K562 (cell line): ENCODE measurements around the gene SPDYE3. TPM values are rescaled to one million over a fixed set of nuclear protein-coding genes. Genes with fewer than 3 reads are reported as not detected.
A peak's percentile ranks its signal among the peaks of the same experiment; 100 is the strongest.

Source experiments
- ATAC-seq: fragments of 200-7000 bp; cut with Tn5 transposase; 3 replicates; pipeline ENCODE4 v1.9.1; 2020; ENCODE audit warnings: moderate library complexity
- BruUV-seq: library from RNA; stranded (reverse); fragments of 400-500 nt; replicated peaks from 2 replicates; lab custom pipeline; 2021; lab: Mats Ljungman, UMichigan
- CTCF ChIA-PET: fragments of 300-600 bp; formaldehyde crosslinking; extraction: SDS; loops from one replicate; lab custom pipeline; 2021; ENCODE audit warnings: low intra/inter-chr PET ratio; lab: Yijun Ruan, JAX
- POLR2A ChIA-PET: fragments of 300-600, 350-650 bp; sonication (Branson Sonifier 250); formaldehyde crosslinking; extraction: SDS; loops from one replicate; lab custom pipeline; 2021; ENCODE audit warnings: antibody characterized with exemption, inconsistent platforms; lab: Yijun Ruan, JAX
- DNase-seq, 4 experiments: peaks; one replicate each; pipeline versions ENCODE4 v3.0.0 to v3.0.0-alpha.2; 2011 to 2018; ENCODE audit warnings: low spot score in 3 of 4, mixed read lengths in 3 of 4; ENCODE audit errors: extremely low read depth in 1 of 4
- FAIRE-seq: peaks from 2 replicates; lab custom pipeline; 2011; peaks lifted over from hg19 to GRCh38; lab: Jason Lieb, UNC
- H2AFZ ChIP-seq: 2 replicates; pipeline ENCODE4 v1.6.0; 2011; ENCODE audit warnings: low read depth, low read length, control low read depth, inconsistent platforms
- H3K27ac ChIP-seq: fragments of 200-600 bp; 3 replicates; pipeline ENCODE4 v1.8.0; 2011; ENCODE audit warnings: low read depth, mild to moderate bottlenecking, control low read depth, inconsistent platforms, low read length, moderate library complexity, mixed read lengths; ENCODE audit errors: extremely low read depth
- H3K27me3 ChIP-seq, 2 experiments: fragments of 300-600 bp in 1 of 2; 2 replicates in 1 of 2; 3 replicates in 1 of 2; pipeline versions ENCODE4 v1.6.0 to v1.8.0; 2011; ENCODE audit warnings: inconsistent platforms in 2 of 2, low read length in 2 of 2, mild to moderate bottlenecking in 1 of 2, mixed read lengths in 1 of 2, moderate library complexity in 1 of 2; ENCODE audit not compliant: control insufficient read depth in 2 of 2, insufficient read depth in 2 of 2
- H3K36me3 ChIP-seq: fragments of 300-600 bp; 3 replicates; pipeline ENCODE4 v1.8.0; 2011; ENCODE audit warnings: mild to moderate bottlenecking, low read length, inconsistent platforms; ENCODE audit not compliant: control insufficient read depth, insufficient read depth
- H3K4me1 ChIP-seq, 2 experiments: fragments of 200-600 bp in 1 of 2; replicated peaks in 1 of 2; 2 replicates in 1 of 2; 3 replicates in 1 of 2; pipeline versions ENCODE4 v1.5.1 to v1.8.0; 2011; ENCODE audit warnings: inconsistent platforms in 2 of 2, low read length in 2 of 2, mild to moderate bottlenecking in 1 of 2, mixed read lengths in 1 of 2, moderate library complexity in 1 of 2; ENCODE audit not compliant: control insufficient read depth in 2 of 2, insufficient read depth in 2 of 2
- H3K4me2 ChIP-seq: 2 replicates; pipeline ENCODE4 v1.6.1; 2011; ENCODE audit warnings: low read length, control low read depth, inconsistent platforms, mixed read lengths; ENCODE audit not compliant: insufficient read depth
- H3K4me3 ChIP-seq: fragments of 200-600 bp; sonication (generic), shearing (Covaris generic); 2 replicates; pipeline ENCODE4 v1.5.1; 2016; ENCODE audit warnings: control low read depth, inconsistent platforms
- H3K79me2 ChIP-seq: fragments of 200-600 bp; 3 replicates; pipeline ENCODE4 v1.8.0; 2011; ENCODE audit warnings: low read length, inconsistent platforms; ENCODE audit not compliant: control insufficient read depth, insufficient read depth
- H3K9ac ChIP-seq, 2 experiments: 2 replicates each; pipeline versions ENCODE4 v1.6.0 to v1.6.1; 2011; ENCODE audit warnings: low read depth in 2 of 2, low read length in 2 of 2, control low read depth in 1 of 2, inconsistent platforms in 1 of 2, mild to moderate bottlenecking in 1 of 2, mixed read lengths in 1 of 2; ENCODE audit not compliant: insufficient read depth in 1 of 2
- H3K9me1 ChIP-seq: one replicate; pipeline ENCODE4 v1.6.0; 2011; ENCODE audit warnings: inconsistent platforms, mild to moderate bottlenecking, low read length, moderate library complexity; ENCODE audit not compliant: control insufficient read depth, insufficient read depth
- H3K9me3 ChIP-seq: replicated peaks from 2 replicates; pipeline ENCODE4 v1.5.1; 2011; ENCODE audit warnings: low read depth, low read length, inconsistent platforms; ENCODE audit not compliant: control insufficient read depth, insufficient read depth
- H4K20me1 ChIP-seq: replicated peaks from 2 replicates; pipeline ENCODE4 v1.6.1; 2011; ENCODE audit warnings: low read length, inconsistent platforms, mixed read lengths; ENCODE audit not compliant: control insufficient read depth, insufficient read depth
- ARNT ChIP-seq, 2 experiments: fragments of 450-650 bp; IDR thresholded peaks; 2 replicates each; pipeline ENCODE4 v1.6.1; 2016; ENCODE audit warnings: mild to moderate bottlenecking in 1 of 2
- FOXJ3 ChIP-seq: sonication (generic); formaldehyde crosslinking; IDR thresholded peaks from 2 replicates; pipeline ENCODE4 v1.4.0; 2020; ENCODE audit warnings: mild to moderate bottlenecking, missing genetic modification reagents
- KDM1A ChIP-seq, 2 experiments: fragments of 450-650 bp; IDR thresholded peaks; 2 replicates each; pipeline ENCODE4 v1.6.1; 2016; ENCODE audit warnings: mild to moderate bottlenecking in 2 of 2
- PTBP1 ChIP-seq: fragments of 200-400 bp; formaldehyde crosslinking; IDR thresholded peaks from 2 replicates; pipeline ENCODE4 v1.6.1; 2017; ENCODE audit warnings: low read depth, low read length
- RBM25 ChIP-seq: fragments of 200-400 bp; formaldehyde crosslinking; IDR thresholded peaks from 2 replicates; pipeline ENCODE4 v1.6.1; 2018; ENCODE audit warnings: low read length, low read depth, moderate library complexity; ENCODE audit not compliant: severe bottlenecking
- RBM34 ChIP-seq: fragments of 200-400 bp; formaldehyde crosslinking; IDR thresholded peaks from 2 replicates; pipeline ENCODE4 v1.6.1; 2018; ENCODE audit warnings: low read length, borderline replicate concordance; ENCODE audit not compliant: insufficient read depth
- SMARCA5 ChIP-seq: fragments of 450-650 bp; IDR thresholded peaks from 2 replicates; pipeline ENCODE4 v1.6.1; 2016
- SREBF2 ChIP-seq: sonication (generic); formaldehyde crosslinking; IDR thresholded peaks from 2 replicates; pipeline ENCODE4 v1.4.0; 2020; ENCODE audit warnings: mild to moderate bottlenecking, missing genetic modification reagents
- TOE1 ChIP-seq, 2 experiments: fragments of 450-650 bp in 1 of 2; sonication (generic) in 1 of 2; formaldehyde crosslinking in 1 of 2; IDR thresholded peaks; 2 replicates each; pipeline versions ENCODE4 v1.7.1 to v1.8.0; 2016 to 2022; ENCODE audit warnings: borderline replicate concordance in 2 of 2, mild to moderate bottlenecking in 2 of 2, antibody characterized with exemption in 1 of 2, inconsistent platforms in 1 of 2, low read depth in 1 of 2, missing genetic modification reagents in 1 of 2, moderate library complexity in 1 of 2
- ZBTB8A ChIP-seq: fragments of 450-650 bp; IDR thresholded peaks from 2 replicates; pipeline ENCODE4 v1.6.1; 2018; ENCODE audit warnings: mild to moderate bottlenecking, moderate library complexity; ENCODE audit not compliant: partially characterized antibody
- ZFP36 ChIP-seq: fragments of 150-350 bp; IDR thresholded peaks from 2 replicates; pipeline ENCODE4 v1.6.1; 2018; ENCODE audit warnings: low read length, low read depth; ENCODE audit not compliant: partially characterized antibody
- ZNF217 ChIP-seq: sonication (generic); formaldehyde crosslinking; IDR thresholded peaks from 2 replicates; pipeline ENCODE4 v1.8.0; 2022; ENCODE audit warnings: mild to moderate bottlenecking, missing genetic modification reagents
- WGBS: fragments of 100-300 bp; shearing (Covaris generic); methylation state at CpG from one replicate; pipeline ENCODE4 v1.1.6; 2016; ENCODE audit warnings: low coverage, mixed read lengths; ENCODE audit not compliant: insufficient coverage; ENCODE audit errors: missing lambda C conversion rate; 5-methylcytosine and 5-hydroxymethylcytosine counted together
- in situ Hi-C: fragments of 300-500 bp; cut with MboI; formaldehyde crosslinking; loops from 4 replicates; pipeline ENCODE4 v1.15.0; 2018; ENCODE audit warnings: inconsistent platforms, mixed read lengths
- intact Hi-C: fragments of 100-400 bp; cut with micrococcal nuclease; formaldehyde crosslinking; loops from 2 replicates; pipeline ENCODE4 v1.14.2; 2022
- polyA plus RNA-seq, 8 experiments: library from polyadenylated mRNA; depleted of rRNA in 4 of 8; stranded (reverse) in 5 of 8; unstranded in 3 of 8; fragments of >200 nt; fragmentation: Nextera tagmentation in 2 of 8; fragmentation: Illumina TruSeq in 1 of 8; extraction: Ambion mirVana in 2 of 8; extraction: Trizol in 1 of 8; gene quantifications; 2 replicates each; pipeline versions ENCODE4 v1.2.1 to v1.2.3, GENCODE V29; 2011 to 2014; ENCODE audit warnings: inconsistent platforms in 1 of 8, missing spikeins in 1 of 8
- total RNA-seq, 7 experiments: library from RNA; depleted of rRNA in 6 of 7; stranded (reverse); fragments of >200 nt in 6 of 7; fragmentation: Illumina TruSeq in 2 of 7; extraction: Trizol in 2 of 7; gene quantifications; 2 replicates each; pipeline versions ENCODE4 v1.2.1 to v1.2.3, GENCODE V29; 2011 to 2021; ENCODE audit warnings: low replicate concordance in 1 of 7
- TF ChIP-seq, protein P1 (sequence below): fragments of 450-650 bp; IDR thresholded peaks from 2 replicates; pipeline ENCODE4 v1.6.1; 2017; ENCODE audit warnings: antibody characterized with exemption, mild to moderate bottlenecking
- TF ChIP-seq, protein P2 (sequence below): IDR thresholded peaks from 3 replicates; pipeline ENCODE4 v1.6.1; 2011; ENCODE audit warnings: borderline replicate concordance, mild to moderate bottlenecking, moderate library complexity; ENCODE audit not compliant: insufficient read length; ENCODE audit errors: extremely low read depth

SPDYE3 gene
- total and polyA plus RNA-seq, 9 of the 15 experiments (the other 6 are each of a cell fraction or from before 2014, with no cell fraction given), result 0.04 to 3.3 (median 1.2) TPM; not detected in 6

DNA sequence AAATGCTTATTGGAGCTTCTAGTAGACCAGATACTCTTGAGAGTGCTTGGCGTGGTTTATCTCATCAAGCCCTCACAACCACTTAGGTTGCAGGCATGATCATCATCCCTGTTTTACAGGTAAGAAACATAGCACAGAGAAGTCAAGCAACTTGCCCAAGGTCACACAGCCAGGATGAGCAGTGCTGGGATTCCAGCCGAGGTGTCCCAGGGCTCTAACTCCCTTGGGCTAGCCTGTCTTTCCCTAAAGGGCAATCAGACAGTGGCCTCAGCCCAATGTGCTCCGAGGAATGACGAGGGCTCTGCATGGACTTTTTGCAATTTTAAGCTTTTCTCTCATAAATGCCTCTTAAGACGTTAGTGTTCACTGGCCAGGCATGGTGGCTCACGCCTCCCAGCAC lies 39.9 kb upstream of the SPDYE3 start:
- FAIRE-seq (no peak), DNase-seq (no peak), ATAC-seq (no peak)
- Histone ChIP-seq H3K9ac (no peak overlapping the region), H3K79me2 (no peaks in the 10 kb centered on the region; the same call in 2 of the 3 replicates), H3K4me3 (no peak overlapping the region), H3K27me3 (no peaks in the 10 kb centered on the region), H3K9me1 (no peaks in the 10 kb centered on the region), H3K4me1 (peaks cover 21 to 36% of the 10 kb centered on the region in 2 experiments), H2AFZ (no peak overlapping the region), H3K4me2 (no peak overlapping the region), H3K27ac (no peak overlapping the region), H4K20me1 (peaks cover 8% of the 10 kb centered on the region), H3K36me3 (no peaks in the 10 kb centered on the region), H3K9me3 (no peaks in the 10 kb centered on the region)
- in situ Hi-C loops, result no loop called here
- POLR2A ChIA-PET, result interaction anchor here (1.5 kb wide), 1 partner anchor 13 kb away, joined by 7 read pairs; no protein-coding TSS in a partner anchor
- 67% methylated on average over 6 of the region's 6 CpGs for WGBS
- BruUV-seq, result no TSS peak
- intact Hi-C loops, result no loop called here
- CTCF ChIA-PET, result no interaction called here
- TF ChIP-seq SREBF2, result no peak
- TF ChIP-seq, protein P1, sequence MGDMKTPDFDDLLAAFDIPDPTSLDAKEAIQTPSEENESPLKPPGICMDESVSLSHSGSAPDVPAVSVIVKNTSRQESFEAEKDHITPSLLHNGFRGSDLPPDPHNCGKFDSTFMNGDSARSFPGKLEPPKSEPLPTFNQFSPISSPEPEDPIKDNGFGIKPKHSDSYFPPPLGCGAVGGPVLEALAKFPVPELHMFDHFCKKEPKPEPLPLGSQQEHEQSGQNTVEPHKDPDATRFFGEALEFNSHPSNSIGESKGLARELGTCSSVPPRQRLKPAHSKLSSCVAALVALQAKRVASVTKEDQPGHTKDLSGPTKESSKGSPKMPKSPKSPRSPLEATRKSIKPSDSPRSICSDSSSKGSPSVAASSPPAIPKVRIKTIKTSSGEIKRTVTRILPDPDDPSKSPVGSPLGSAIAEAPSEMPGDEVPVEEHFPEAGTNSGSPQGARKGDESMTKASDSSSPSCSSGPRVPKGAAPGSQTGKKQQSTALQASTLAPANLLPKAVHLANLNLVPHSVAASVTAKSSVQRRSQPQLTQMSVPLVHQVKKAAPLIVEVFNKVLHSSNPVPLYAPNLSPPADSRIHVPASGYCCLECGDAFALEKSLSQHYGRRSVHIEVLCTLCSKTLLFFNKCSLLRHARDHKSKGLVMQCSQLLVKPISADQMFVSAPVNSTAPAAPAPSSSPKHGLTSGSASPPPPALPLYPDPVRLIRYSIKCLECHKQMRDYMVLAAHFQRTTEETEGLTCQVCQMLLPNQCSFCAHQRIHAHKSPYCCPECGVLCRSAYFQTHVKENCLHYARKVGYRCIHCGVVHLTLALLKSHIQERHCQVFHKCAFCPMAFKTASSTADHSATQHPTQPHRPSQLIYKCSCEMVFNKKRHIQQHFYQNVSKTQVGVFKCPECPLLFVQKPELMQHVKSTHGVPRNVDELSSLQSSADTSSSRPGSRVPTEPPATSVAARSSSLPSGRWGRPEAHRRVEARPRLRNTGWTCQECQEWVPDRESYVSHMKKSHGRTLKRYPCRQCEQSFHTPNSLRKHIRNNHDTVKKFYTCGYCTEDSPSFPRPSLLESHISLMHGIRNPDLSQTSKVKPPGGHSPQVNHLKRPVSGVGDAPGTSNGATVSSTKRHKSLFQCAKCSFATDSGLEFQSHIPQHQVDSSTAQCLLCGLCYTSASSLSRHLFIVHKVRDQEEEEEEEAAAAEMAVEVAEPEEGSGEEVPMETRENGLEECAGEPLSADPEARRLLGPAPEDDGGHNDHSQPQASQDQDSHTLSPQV, result no peak
- TF ChIP-seq PTBP1, result 0 out of 2 replicates have a peak, but pooled peaks have one; percentile 59
- no peak for TF ChIP-seq ZNF217 (CRISPR knock-in tag)
- TF ChIP-seq ZBTB8A, result no peak
- TF ChIP-seq FOXJ3 (CRISPR knock-in tag), result no peak
- TF ChIP-seq KDM1A (IDR thresholded peaks at IDR 0.05), result peak; percentile 47 to 62; a peak in 3 of 4 replicates
- peak; percentile 95 for TF ChIP-seq RBM25
- no peak for TF ChIP-seq ARNT (IDR thresholded peaks at IDR 0.05)
- TF ChIP-seq ZFP36, result peak; percentile 87
- peak; percentile 75 for TF ChIP-seq SMARCA5
- no peak for TF ChIP-seq TOE1 (IDR thresholded peaks at IDR 0.05; ENCODE audit: borderline replicate concordance)
- no peak for TF ChIP-seq TOE1 (CRISPR knock-in tag; IDR thresholded peaks at IDR 0.05; ENCODE audit: borderline replicate concordance, low read depth)
- TF ChIP-seq, protein P2, sequence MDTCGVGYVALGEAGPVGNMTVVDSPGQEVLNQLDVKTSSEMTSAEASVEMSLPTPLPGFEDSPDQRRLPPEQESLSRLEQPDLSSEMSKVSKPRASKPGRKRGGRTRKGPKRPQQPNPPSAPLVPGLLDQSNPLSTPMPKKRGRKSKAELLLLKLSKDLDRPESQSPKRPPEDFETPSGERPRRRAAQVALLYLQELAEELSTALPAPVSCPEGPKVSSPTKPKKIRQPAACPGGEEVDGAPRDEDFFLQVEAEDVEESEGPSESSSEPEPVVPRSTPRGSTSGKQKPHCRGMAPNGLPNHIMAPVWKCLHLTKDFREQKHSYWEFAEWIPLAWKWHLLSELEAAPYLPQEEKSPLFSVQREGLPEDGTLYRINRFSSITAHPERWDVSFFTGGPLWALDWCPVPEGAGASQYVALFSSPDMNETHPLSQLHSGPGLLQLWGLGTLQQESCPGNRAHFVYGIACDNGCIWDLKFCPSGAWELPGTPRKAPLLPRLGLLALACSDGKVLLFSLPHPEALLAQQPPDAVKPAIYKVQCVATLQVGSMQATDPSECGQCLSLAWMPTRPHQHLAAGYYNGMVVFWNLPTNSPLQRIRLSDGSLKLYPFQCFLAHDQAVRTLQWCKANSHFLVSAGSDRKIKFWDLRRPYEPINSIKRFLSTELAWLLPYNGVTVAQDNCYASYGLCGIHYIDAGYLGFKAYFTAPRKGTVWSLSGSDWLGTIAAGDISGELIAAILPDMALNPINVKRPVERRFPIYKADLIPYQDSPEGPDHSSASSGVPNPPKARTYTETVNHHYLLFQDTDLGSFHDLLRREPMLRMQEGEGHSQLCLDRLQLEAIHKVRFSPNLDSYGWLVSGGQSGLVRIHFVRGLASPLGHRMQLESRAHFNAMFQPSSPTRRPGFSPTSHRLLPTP, result no peak
- no peak for TF ChIP-seq RBM34
